Heart left ventricle (tissue), 16 donors: ENCODE results near the gene XRCC3. TPM values are rescaled to one million over a fixed set of nuclear protein-coding genes. Genes with fewer than 3 reads are reported as not detected.

Experiments
- ATAC-seq, 4 donors: fragments of 200-7000 bp; cut with Tn5 transposase; one replicate each; pipeline ENCODE4 v1.9.1; 2020 to 2022; ENCODE audit warnings: moderate library complexity in 4 of 4, mild to moderate bottlenecking in 3 of 4, moderate number of reproducible peaks in 1 of 4
- DNase-seq, 5 donors: peaks; one replicate each; pipeline ENCODE4 v3.0.0-alpha.2; 2020
- H3K27ac ChIP-seq, 12 donors: fragments of 200-600 bp; sonication (generic) in 4 of 12; one replicate each; pipeline versions ENCODE4 v1.5.0 to v1.8.0; 2016 to 2022; ENCODE audit warnings: mild to moderate bottlenecking in 2 of 12
- H3K27me3 ChIP-seq, 9 donors: fragments of 200-600 bp; sonication (generic) in 2 of 9; one replicate each; pipeline versions ENCODE4 v1.5.1 to v1.8.0; 2016 to 2022; ENCODE audit warnings: mild to moderate bottlenecking in 3 of 9
- H3K36me3 ChIP-seq, 9 donors: fragments of 200-600 bp; sonication (generic) in 2 of 9; one replicate each; pipeline versions ENCODE4 v1.5.0 to v1.8.0; 2018 to 2022; ENCODE audit warnings: mild to moderate bottlenecking in 2 of 9
- H3K4me1 ChIP-seq, 12 donors: fragments of 200-600 bp; sonication (generic) in 4 of 12; one replicate each; pipeline versions ENCODE4 v1.5.0 to v1.8.0; 2016 to 2022; ENCODE audit warnings: mild to moderate bottlenecking in 3 of 12
- H3K4me3 ChIP-seq, 12 donors: fragments of 200-600 bp; sonication (generic) in 4 of 12; one replicate each; pipeline versions ENCODE4 v1.5.0 to v1.8.0; 2017 to 2022; ENCODE audit warnings: mild to moderate bottlenecking in 9 of 12, moderate library complexity in 4 of 12
- H3K9me3 ChIP-seq, 12 donors: fragments of 200-600 bp; sonication (generic) in 4 of 12; one replicate each; pipeline versions ENCODE4 v1.5.0 to v1.8.0; 2016 to 2022; ENCODE audit warnings: mild to moderate bottlenecking in 1 of 12
- POLR2A ChIP-seq, 2 donors: fragments of 450-650 bp; IDR thresholded peaks; one replicate each; pipeline ENCODE4 v1.6.1; 2017; ENCODE audit warnings: antibody characterized with exemption in 2 of 2, mild to moderate bottlenecking in 2 of 2, moderate library complexity in 2 of 2
- WGBS, 4 donors: extraction: QIAGEN DNeasy Blood & Tissue Kit in 2 of 4; methylation state at CpG; one replicate each; pipeline versions ENCODE4 v1.1.5 to v1.1.7; 2013 to 2018; 5-methylcytosine and 5-hydroxymethylcytosine counted together
- intact Hi-C, 10 donors: fragments of 100-400 bp; cut with DNase I; formaldehyde crosslinking; loops; one replicate each; pipeline versions ENCODE4 v1.11.1 to v1.14.2; 2022
- polyA plus RNA-seq, 2 donors: library from polyadenylated mRNA; stranded (reverse); fragments of 200-250 nt; gene quantifications; one replicate each; pipeline ENCODE4 v1.2.3, GENCODE V29; 2013
- total RNA-seq, 9 donors: library from RNA; depleted of rRNA in 2 of 9; stranded (reverse); fragments of >200 nt in 2 of 9; fragmentation: NEBNext Ultra II Directional in 3 of 9; extraction: Animal tissue kit (Norgen Biotek cat#: 25700) in 3 of 9; gene quantifications; one replicate each; pipeline versions ENCODE4 v1.1.0 to v1.2.4, GENCODE V29; 2016 to 2023
- TF ChIP-seq, protein P1 (sequence below), 12 donors: fragments of 200-600 bp; sonication (generic) in 4 of 12; IDR thresholded peaks; one replicate each; pipeline versions ENCODE4 v1.5.0 to v1.8.0; 2018 to 2022; ENCODE audit warnings: antibody characterized with exemption in 12 of 12, mild to moderate bottlenecking in 5 of 12
- donor health status: ischemic (EF 13 %, LVEDD 7.1; RV severe dilation, severe dysfunction).
- donor health status: healthy with polysubstance abuse.
- donor health status: DM: no; HTN: yes; CAD: no.
- donor health status: DM: no; HTN: no; CAD: no.
- donor health status: ischemic (EF 25% LVEDD 6.9; RV normal size, moderate dysfunction).
- donor health status: ischemic (EF 25% LVEDD 5.7; RV mildly dilated, moderate dysfunction).
- donor health status: healthy.
- donor health status: DM: yes; HTN: yes; CAD: no.
- donor health status: ischemic (EF 35%, LVEDD 5.7; RV mildly dilated, moderate dysfunction).
- donor health status: nonischemic (EF 11% LVEDD 7.7; RV severe dilation, severe dysfunction).
- donor health status: DM: yes; HTN: yes; CAD: no.
- donor health status: PGD.
- donor health status: ischemic (EF 29% LVEDD 5.4; RV normal size, mild dysfunction).
- donor health status: nonischemic (EF 23%, LVEDD 6.1; RV moderate dilation, normal function).

Gene XRCC3
- total and polyA plus RNA-seq, 11 donors, result 1.9 to 8.7 (median 3.0) TPM

DNA sequence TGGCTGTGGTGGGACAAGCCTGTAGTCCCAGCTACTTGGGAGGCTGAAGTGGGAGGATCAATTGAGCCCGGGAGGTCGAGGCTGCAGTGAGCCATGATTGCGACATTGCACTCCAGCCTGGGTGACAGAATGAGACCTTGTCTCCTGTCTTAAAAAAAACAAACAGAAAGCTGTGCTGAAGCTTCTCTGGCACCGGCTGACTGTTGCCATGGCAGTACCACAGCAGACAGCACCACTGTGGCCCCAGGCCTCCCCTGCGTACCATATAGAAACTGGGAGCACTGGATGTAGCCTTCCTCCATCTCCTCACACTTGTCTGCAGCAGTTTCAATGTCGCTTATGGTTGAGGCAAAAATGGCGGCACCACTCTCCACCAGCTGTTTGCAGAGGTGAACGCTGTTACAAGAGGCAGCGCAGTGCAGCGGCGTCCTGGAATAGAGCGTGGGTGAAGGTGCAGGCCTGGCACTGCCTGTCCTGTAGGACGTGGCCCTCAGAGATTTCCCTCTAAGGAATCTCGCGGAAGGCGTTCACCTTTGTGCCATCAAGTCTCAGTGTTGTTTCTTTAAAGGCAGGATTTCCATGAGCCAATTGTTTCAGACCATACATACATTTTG is 22.3 kb upstream of the XRCC3 start:
- no peak for ATAC-seq
- TF ChIP-seq, protein P1, sequence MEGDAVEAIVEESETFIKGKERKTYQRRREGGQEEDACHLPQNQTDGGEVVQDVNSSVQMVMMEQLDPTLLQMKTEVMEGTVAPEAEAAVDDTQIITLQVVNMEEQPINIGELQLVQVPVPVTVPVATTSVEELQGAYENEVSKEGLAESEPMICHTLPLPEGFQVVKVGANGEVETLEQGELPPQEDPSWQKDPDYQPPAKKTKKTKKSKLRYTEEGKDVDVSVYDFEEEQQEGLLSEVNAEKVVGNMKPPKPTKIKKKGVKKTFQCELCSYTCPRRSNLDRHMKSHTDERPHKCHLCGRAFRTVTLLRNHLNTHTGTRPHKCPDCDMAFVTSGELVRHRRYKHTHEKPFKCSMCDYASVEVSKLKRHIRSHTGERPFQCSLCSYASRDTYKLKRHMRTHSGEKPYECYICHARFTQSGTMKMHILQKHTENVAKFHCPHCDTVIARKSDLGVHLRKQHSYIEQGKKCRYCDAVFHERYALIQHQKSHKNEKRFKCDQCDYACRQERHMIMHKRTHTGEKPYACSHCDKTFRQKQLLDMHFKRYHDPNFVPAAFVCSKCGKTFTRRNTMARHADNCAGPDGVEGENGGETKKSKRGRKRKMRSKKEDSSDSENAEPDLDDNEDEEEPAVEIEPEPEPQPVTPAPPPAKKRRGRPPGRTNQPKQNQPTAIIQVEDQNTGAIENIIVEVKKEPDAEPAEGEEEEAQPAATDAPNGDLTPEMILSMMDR (IDR thresholded peaks at IDR 0.05), result no peak
- TF ChIP-seq POLR2A (IDR thresholded peaks at IDR 0.05), result no peak
- 90 to 94% (median 94%) methylated on average over 16 of the region's 16 CpGs for WGBS, 4 donors

DNA sequence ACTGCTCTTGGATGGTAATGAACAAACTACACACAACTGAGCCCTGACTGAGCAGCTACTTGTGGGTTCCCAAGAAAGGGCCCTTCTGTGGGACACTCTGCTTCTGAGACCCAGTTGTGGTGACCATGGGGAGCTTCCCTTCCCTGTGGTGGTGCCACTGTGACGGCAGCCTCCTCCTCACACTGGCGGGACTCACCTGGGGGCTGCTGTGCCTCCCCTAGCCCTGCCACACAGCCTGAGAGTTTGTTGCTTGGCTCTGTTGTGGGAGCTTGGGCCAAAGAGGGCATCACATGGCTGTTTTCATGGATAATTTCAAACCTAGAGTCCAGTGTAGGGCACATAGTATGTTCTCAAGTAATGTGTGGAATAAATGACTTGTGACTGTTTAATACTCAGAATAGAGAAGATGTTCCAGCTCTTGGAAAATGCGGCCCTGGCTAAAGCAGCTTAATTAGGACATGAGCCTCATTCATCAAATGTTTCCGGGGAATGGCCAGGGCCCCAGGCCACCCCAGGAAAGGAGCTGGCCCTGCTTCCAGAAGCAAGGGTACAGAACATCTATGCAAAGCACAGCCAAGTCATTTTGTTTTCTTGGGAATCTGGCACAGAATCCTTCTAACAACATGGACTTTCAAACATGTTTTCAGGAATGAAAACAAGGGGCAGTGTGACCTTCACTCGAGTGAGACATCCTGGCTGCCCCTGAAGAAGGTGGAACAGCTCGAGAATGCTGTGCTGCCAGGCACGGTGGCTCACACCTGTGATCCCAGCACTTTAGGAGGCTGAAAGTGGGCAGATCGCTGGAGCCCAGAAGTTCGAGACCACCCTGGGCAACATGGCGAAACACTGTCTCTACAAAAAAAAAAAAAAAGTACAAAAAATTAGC is 21.5 kb upstream of the XRCC3 start:
- intact Hi-C loops, result loop anchor here in 1 of 10 donors (10.0 kb wide), 2 partner anchors 162 to 248 kb away; no protein-coding TSS in a partner anchor
- TF ChIP-seq, protein P1 (IDR thresholded peaks at IDR 0.05), result no peak
- no peak for TF ChIP-seq POLR2A (IDR thresholded peaks at IDR 0.05)
- Histone ChIP-seq H3K27ac (peak overlapping the region in 2 of 12 donors; percentile 30 to 71), H3K27me3 (no peaks in the 10 kb centered on the region), H3K36me3 (peaks cover 0 to 100% (median 87%) of the 10 kb centered on the region in 9 donors), H3K4me1 (peaks cover 0 to 32% (median 17%) of the 10 kb centered on the region in 12 donors), H3K4me3 (no peak overlapping the region), H3K9me3 (no peaks in the 10 kb centered on the region)
- 83 to 89% (median 86%) methylated on average over 10 of the region's 10 CpGs for WGBS, 4 donors
- ATAC-seq (no peak), DNase-seq (peak in 1 of 5 donors; percentile 10)

More for the DNA sequence above, 22.3 kb upstream of the XRCC3 start:
- no peaks in the 10 kb centered on the region for H3K27me3 ChIP-seq
- H3K4me3 ChIP-seq, result no peak overlapping the region
- intact Hi-C loops, result loop anchor here in 1 of 10 donors (10.0 kb wide), 2 partner anchors 163 to 247 kb away; no protein-coding TSS in a partner anchor
- DNase-seq, result no peak
- H3K36me3 ChIP-seq, result peaks cover 0 to 100% (median 86%) of the 10 kb centered on the region in 9 donors
- no peaks in the 10 kb centered on the region for H3K9me3 ChIP-seq
- no peak overlapping the region for H3K27ac ChIP-seq
- H3K4me1 ChIP-seq, result peaks cover 0 to 34% (median 17%) of the 10 kb centered on the region in 12 donors

DNA sequence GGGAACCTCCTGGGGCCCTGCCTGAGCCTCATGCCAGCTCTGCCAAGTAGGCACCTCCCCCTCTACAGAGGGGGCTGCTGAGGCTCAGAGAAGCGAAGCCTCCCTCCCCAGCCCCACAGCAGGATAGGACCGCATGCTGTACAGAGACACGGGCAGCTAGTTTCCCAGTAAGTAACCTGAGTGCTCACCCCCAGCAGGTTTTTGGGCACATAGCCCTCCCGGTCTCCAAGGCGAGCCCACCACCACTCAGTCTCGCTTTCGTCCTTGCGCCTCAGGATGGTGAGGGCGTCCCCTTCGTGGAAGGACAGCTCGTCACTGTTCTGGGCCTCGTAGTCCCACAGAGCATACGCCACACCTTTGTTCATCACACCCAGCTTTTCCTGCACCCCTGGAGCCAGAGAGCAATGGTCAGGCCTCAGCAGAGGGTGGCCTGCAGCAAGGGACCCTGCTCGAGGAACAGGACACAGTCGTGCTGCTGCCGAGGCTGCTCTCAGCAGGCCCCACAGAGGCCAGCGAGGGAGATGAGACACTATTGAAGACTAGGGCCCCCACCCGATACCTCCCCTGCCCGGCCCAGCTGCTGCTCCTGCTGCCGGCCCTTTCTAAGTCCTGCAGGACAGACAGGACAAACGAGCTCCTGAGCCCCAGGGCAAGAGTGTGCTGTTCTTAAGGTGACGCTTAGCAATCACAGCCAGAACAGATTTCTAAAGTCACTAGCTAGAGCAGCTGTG is 20.7 kb upstream of the XRCC3 start:
- intact Hi-C loops, result loop anchor here in 1 of 10 donors (10.0 kb wide), 2 partner anchors 161 to 249 kb away; no protein-coding TSS in a partner anchor
- 81 to 90% (median 86%) methylated on average over 15 to 22 of the region's 22 CpGs for WGBS, 4 donors
- H3K4me3 ChIP-seq, result no peak overlapping the region
- H3K9me3 ChIP-seq, result no peaks in the 10 kb centered on the region
- peak overlapping the region in 2 of 12 donors; percentile 38 to 71 for H3K27ac ChIP-seq
- H3K4me1 ChIP-seq, result peaks cover 0 to 28% (median 17%) of the 10 kb centered on the region in 12 donors
- peak in 1 of 5 donors; percentile 26 for DNase-seq
- ATAC-seq, result peak in 1 of 4 donors; percentile 1
- peaks cover 0 to 96% (median 83%) of the 10 kb centered on the region in 9 donors for H3K36me3 ChIP-seq
- H3K27me3 ChIP-seq, result no peaks in the 10 kb centered on the region
- TF ChIP-seq POLR2A (IDR thresholded peaks at IDR 0.05), result no peak

DNA sequence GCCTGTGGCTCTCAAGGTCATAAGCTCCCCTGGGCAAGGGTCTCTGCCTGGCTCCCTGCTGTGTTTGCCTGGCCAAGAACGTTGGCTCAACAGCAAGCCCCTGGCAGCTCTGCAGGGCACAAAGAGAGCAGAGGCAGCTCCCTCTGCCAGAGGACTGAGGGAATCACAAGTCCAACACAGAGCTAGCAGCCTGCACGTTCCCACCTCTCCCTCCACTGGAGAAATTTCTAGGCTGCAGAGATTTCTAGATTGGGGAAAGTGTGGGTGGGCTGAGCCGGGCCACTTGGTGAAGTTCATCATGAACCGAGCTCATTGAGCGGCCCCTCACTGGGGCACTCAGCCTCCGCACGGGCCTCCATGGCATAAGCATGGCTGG is 20.2 kb upstream of the XRCC3 start:
- intact Hi-C loops, result loop anchor here in 1 of 10 donors (10.0 kb wide), 2 partner anchors 161 to 249 kb away; no protein-coding TSS in a partner anchor
- WGBS, 4 donors, result 15 to 63% (median 51%) methylated on average over 2 to 7 of the region's 7 CpGs
- Histone ChIP-seq H3K36me3 (peaks cover 0 to 91% (median 79%) of the 10 kb centered on the region in 9 donors), H3K4me1 (peaks cover 0 to 29% (median 18%) of the 10 kb centered on the region in 12 donors), H3K4me3 (no peak overlapping the region), H3K9me3 (no peaks in the 10 kb centered on the region), H3K27ac (peak overlapping the region in 5 of 12 donors; percentile 7 to 38 (median 25)), H3K27me3 (no peaks in the 10 kb centered on the region)
- no peak for TF ChIP-seq POLR2A (IDR thresholded peaks at IDR 0.05)
- TF ChIP-seq, protein P1 (IDR thresholded peaks at IDR 0.05), result peak in 8 of 12 donors; percentile 14 to 37 (median 23)
- DNase-seq (peak in 1 of 5 donors; percentile 44), ATAC-seq (peak in 2 of 4 donors; percentile 13 to 42)
